GM23338 (cell line): ENCODE results near the gene GPR176. TPM values are rescaled to one million over a fixed set of nuclear protein-coding genes. Genes with fewer than 3 reads are reported as not detected.

Experiments used
- ATAC-seq: fragments of 200-7000 bp; cut with Tn5 transposase; 3 replicates; pipeline ENCODE4 v1.9.1; 2020
- DNase-seq: peaks from one replicate; pipeline ENCODE4 v3.0.0-alpha.2; 2015; ENCODE audit warnings: low spot score
- H2AFZ ChIP-seq: fragments of 200-600 bp; sonication (generic); 2 replicates; pipeline ENCODE4 v1.8.0; 2016; ENCODE audit warnings: antibody characterized with exemption, mild to moderate bottlenecking, moderate library complexity
- H3F3A ChIP-seq: fragments of 200-600 bp; sonication (generic); replicated peaks from 2 replicates; pipeline ENCODE4 v1.8.0; 2017; ENCODE audit warnings: antibody characterized with exemption, mixed run types, low read depth
- H3K27ac ChIP-seq: fragments of 200-600 bp; sonication (generic); 2 replicates; pipeline ENCODE4 v1.6.1; 2016; ENCODE audit warnings: low read depth
- H3K27me3 ChIP-seq: fragments of 200-600 bp; sonication (generic); 2 replicates; pipeline ENCODE4 v1.8.0; 2016; ENCODE audit warnings: mild to moderate bottlenecking, mixed run types, moderate library complexity; ENCODE audit not compliant: insufficient read depth
- H3K36me3 ChIP-seq: fragments of 200-600 bp; sonication (generic); 2 replicates; pipeline ENCODE4 v1.8.0; 2016; ENCODE audit warnings: mild to moderate bottlenecking; ENCODE audit not compliant: insufficient read depth
- H3K4me1 ChIP-seq: fragments of 200-600 bp; sonication (generic); 2 replicates; pipeline ENCODE4 v1.8.0; 2016; ENCODE audit warnings: mild to moderate bottlenecking, moderate library complexity; ENCODE audit not compliant: insufficient read depth
- H3K4me2 ChIP-seq: fragments of 200-600 bp; sonication (generic); 2 replicates; pipeline ENCODE4 v1.7.1; 2017; ENCODE audit warnings: mixed run types
- H3K4me3 ChIP-seq: fragments of 200-600 bp; sonication (generic); 2 replicates; pipeline ENCODE4 v1.6.1; 2016; ENCODE audit warnings: mixed run types
- H3K79me2 ChIP-seq: fragments of 200-600 bp; sonication (generic); replicated peaks from 2 replicates; pipeline ENCODE4 v1.8.0; 2017; ENCODE audit warnings: mild to moderate bottlenecking; ENCODE audit not compliant: insufficient read depth
- H3K9me2 ChIP-seq: fragments of 200-600 bp; sonication (generic); 2 replicates; pipeline ENCODE4 v1.8.0; 2017; ENCODE audit not compliant: insufficient read depth
- H4K20me1 ChIP-seq: fragments of 200-600 bp; sonication (generic); replicated peaks from 2 replicates; pipeline ENCODE4 v1.8.0; 2017; ENCODE audit warnings: mild to moderate bottlenecking; ENCODE audit not compliant: insufficient read depth
- H3K27ac Mint-ChIP-seq: 2 replicates; pipeline ENCODE4 v1.8.0; 2020; ENCODE audit warnings: inconsistent platforms, mild to moderate bottlenecking, moderate library complexity, mixed read lengths
- H3K27me3 Mint-ChIP-seq: 3 replicates; pipeline ENCODE4 v1.8.0; 2022; ENCODE audit warnings: low read depth, mild to moderate bottlenecking, moderate library complexity, mixed read lengths, inconsistent platforms; ENCODE audit not compliant: insufficient read depth, poor library complexity
- H3K36me3 Mint-ChIP-seq: 3 replicates; pipeline ENCODE4 v1.8.0; 2021; ENCODE audit warnings: low read depth, mild to moderate bottlenecking, inconsistent platforms, moderate library complexity, mixed read lengths
- H3K4me1 Mint-ChIP-seq: 3 replicates; pipeline ENCODE4 v1.8.0; 2020; ENCODE audit warnings: mild to moderate bottlenecking, inconsistent platforms, mixed read lengths
- H3K4me3 Mint-ChIP-seq: 3 replicates; pipeline ENCODE4 v1.8.0; 2021; ENCODE audit warnings: moderate library complexity, mild to moderate bottlenecking, inconsistent platforms, mixed read lengths
- H3K9me3 Mint-ChIP-seq: 3 replicates; pipeline ENCODE4 v1.8.0; 2020; ENCODE audit warnings: moderate library complexity, mild to moderate bottlenecking, inconsistent platforms, mixed read lengths
- CREB1 ChIP-seq: fragments of 250-450 bp; sonication (Bioruptor Pico); IDR thresholded peaks from 2 replicates; pipeline ENCODE4 v1.5.0; 2020; ENCODE audit warnings: low read depth, mild to moderate bottlenecking, moderate library complexity
- CTCF ChIP-seq, 2 experiments: fragments of 200-600 bp in 1 of 2; sonication (generic) in 1 of 2; conservative IDR thresholded peaks; 2 replicates each; pipeline versions ENCODE4 v1.5.1 to v1.6.1; 2016 to 2017; ENCODE audit warnings: antibody characterized with exemption in 2 of 2, low read depth in 2 of 2, mild to moderate bottlenecking in 2 of 2, moderate library complexity in 1 of 2
- ETS1 ChIP-seq: IDR thresholded peaks from 2 replicates; pipeline ENCODE4 v1.6.1; 2016; ENCODE audit warnings: antibody characterized with exemption
- EZH2 ChIP-seq: fragments of 200-600 bp; sonication (generic); IDR thresholded peaks from one replicate; pipeline ENCODE4 v1.8.0; 2017; ENCODE audit warnings: antibody characterized with exemption, mild to moderate bottlenecking, low read depth; ENCODE audit not compliant: unreplicated experiment
- EZH2phosphoT487 ChIP-seq: fragments of 200-600 bp; sonication (generic); IDR thresholded peaks from one replicate; pipeline ENCODE4 v1.8.1; 2018; ENCODE audit warnings: antibody characterized with exemption; ENCODE audit not compliant: unreplicated experiment
- JUNB ChIP-seq: IDR thresholded peaks from one replicate; pipeline ENCODE4 v1.6.1; 2016; ENCODE audit warnings: antibody characterized with exemption; ENCODE audit not compliant: unreplicated experiment
- NANOG ChIP-seq: IDR thresholded peaks from 2 replicates; pipeline ENCODE4 v1.6.1; 2016; ENCODE audit warnings: antibody characterized with exemption, borderline replicate concordance
- POLR2AphosphoS5 ChIP-seq: IDR thresholded peaks from 2 replicates; pipeline ENCODE4 v1.6.1; 2016; ENCODE audit warnings: antibody characterized with exemption, low read depth
- REST ChIP-seq: IDR thresholded peaks from one replicate; pipeline ENCODE4 v1.6.1; 2018; ENCODE audit warnings: antibody characterized with exemption; ENCODE audit not compliant: unreplicated experiment
- STAT1 ChIP-seq: IDR thresholded peaks from one replicate; pipeline ENCODE4 v1.6.1; 2016; ENCODE audit warnings: antibody characterized with exemption; ENCODE audit not compliant: unreplicated experiment
- ZNF331 ChIP-seq: fragments of 250-450 bp; sonication (Bioruptor Pico); IDR thresholded peaks from 2 replicates; pipeline ENCODE4 v1.5.0; 2020; ENCODE audit warnings: low read depth, mild to moderate bottlenecking, moderate library complexity
- ZNF462 ChIP-seq: fragments of 250-450 bp; sonication (Bioruptor Pico); IDR thresholded peaks from 2 replicates; pipeline ENCODE4 v1.5.0; 2020; ENCODE audit warnings: mild to moderate bottlenecking, moderate library complexity
- polyA plus RNA-seq: library from polyadenylated mRNA; unstranded; fragments of >200 nt; fragmentation: Nextera tagmentation; extraction: Ambion mirVana; gene quantifications from 2 replicates; pipeline ENCODE4 v1.2.1, GENCODE V29; 2016
- total RNA-seq: library from RNA; depleted of rRNA; stranded (reverse); fragments of >200 nt; shearing (Covaris generic); gene quantifications from 2 replicates; pipeline ENCODE4 v1.2.3, GENCODE V29; 2014

GPR176 gene
- total and polyA plus RNA-seq, 2 experiments from 2014 or later: 60.0 to 248 TPM

GRCh38 chr15:39944726-39945125, 24.7 kb upstream of the GPR176 start:
- DNase-seq: no peak
- Histone ChIP-seq H3K4me3 (no peak overlapping the region), H3K79me2 (peaks cover 21% of the 10 kb centered on the region), H4K20me1 (no peaks in the 10 kb centered on the region), H3K27me3 (no peaks in the 10 kb centered on the region), H2AFZ (no peak overlapping the region), H3K9me2 (no peaks in the 10 kb centered on the region), H3K4me1 (no peaks in the 10 kb centered on the region), H3K36me3 (peaks cover 62% of the 10 kb centered on the region), H3K27ac (no peak overlapping the region), H3F3A (no peaks in the 10 kb centered on the region), H3K4me2 (no peak overlapping the region)
- peaks cover 19% of the 10 kb centered on the region for H3K4me1 Mint-ChIP-seq
- TF ChIP-seq ETS1: no peak
- TF ChIP-seq JUNB: no peak
- no peak for TF ChIP-seq ZNF331
- no peak for TF ChIP-seq CREB1 (CRISPR knock-in tag)
- TF ChIP-seq POLR2AphosphoS5: no peak
- no peak for TF ChIP-seq ZNF462
- TF ChIP-seq EZH2: no peak
- no peak for TF ChIP-seq EZH2phosphoT487
- no peak for TF ChIP-seq NANOG
- TF ChIP-seq STAT1: no peak
- no peak for TF ChIP-seq CTCF (conservative IDR thresholded peaks at IDR 0.05; ENCODE audit: low read depth in 2 of 2)
- no peak for TF ChIP-seq REST
- peaks cover 74% of the 10 kb centered on the region for H3K36me3 Mint-ChIP-seq
- H3K9me3 Mint-ChIP-seq: no peaks in the 10 kb centered on the region
- no peak overlapping the region for H3K4me3 Mint-ChIP-seq
- no peak for ATAC-seq
- no peaks in the 10 kb centered on the region for H3K27me3 Mint-ChIP-seq
- no peak overlapping the region for H3K27ac Mint-ChIP-seq
